HS-5 (cell line): Measurements from ENCODE around the gene JPH3.
"Not testable (repeated sequence)": the region's sequence is repeated elsewhere in the genome, so short reads cannot be mapped to it uniquely, and the experiment has no call there.

ENCODE experiments used
- DNase-seq: peaks from one replicate; pipeline ENCODE4 v3.0.0-alpha.2; 2012; ENCODE audit warnings: low read depth

The JPH3 gene

GRCh38 chr16:87715658-87716057 lies 113.3 kb downstream of the JPH3 start:
- DNase-seq: no peak

GRCh38 chr16:87718831-87719230 lies 116.5 kb downstream of the JPH3 start:
- DNase-seq: not testable (repeated sequence)

GRCh38 chr16:87720446-87720845 lies 118.1 kb downstream of the JPH3 start:
- DNase-seq: no peak

GRCh38 chr16:87721622-87722585 lies 119.6 kb downstream of the JPH3 start:
- DNase-seq: no peak

- DNase-seq: no peak
Measured at GRCh38 chr16:87722590-87723225, 120.4 kb downstream of the JPH3 start.

GRCh38 chr16:87723226-87723623 lies 120.9 kb downstream of the JPH3 start:
- DNase-seq: no peak

- DNase-seq: no peak
Measured at GRCh38 chr16:87724490-87725291, 122.4 kb downstream of the JPH3 start.

GRCh38 chr16:87725596-87726235 lies 123.4 kb downstream of the JPH3 start:
- no peak for DNase-seq

GRCh38 chr16:87726577-87726976 lies 124.3 kb downstream of the JPH3 start:
- not testable (repeated sequence) for DNase-seq

- no peak for DNase-seq
Measured at GRCh38 chr16:87727346-87727745, 125.0 kb downstream of the JPH3 start.

GRCh38 chr16:87728026-87728425 lies 125.7 kb downstream of the JPH3 start:
- no peak for DNase-seq

GRCh38 chr16:87729266-87729954 lies 127.1 kb downstream of the JPH3 start:
- no peak for DNase-seq

GRCh38 chr16:87731607-87732006 lies 129.3 kb downstream of the JPH3 start:
- DNase-seq: no peak

GRCh38 chr16:87733190-87733589 lies 130.9 kb downstream of the JPH3 start:
- no peak for DNase-seq

GRCh38 chr16:87734644-87735043 lies 132.3 kb downstream of the JPH3 start:
- DNase-seq: no peak

GRCh38 chr16:87735270-87736007 lies 133.1 kb downstream of the JPH3 start:
- no peak for DNase-seq

GRCh38 chr16:87736008-87736382 lies 133.7 kb downstream of the JPH3 start:
- DNase-seq: no peak

GRCh38 chr16:87739801-87740200 lies 137.5 kb downstream of the JPH3 start:
- DNase-seq: no peak

- DNase-seq: no peak
Measured at GRCh38 chr16:87740441-87740840, 138.1 kb downstream of the JPH3 start.

- DNase-seq: no peak
Measured at GRCh38 chr16:87740909-87741424, 138.7 kb downstream of the JPH3 start.
